ENCODE results near the gene ALOX12B. TPM values are rescaled to one million over a fixed set of nuclear protein-coding genes. Genes with fewer than 3 reads are reported as not detected.

ALOX12B gene
- total and polyA plus RNA-seq, 2 of the 13 experiments (the other 11 are each of a cell fraction or from before 2014, with no cell fraction given): 0.13 TPM; not detected in 1

- TF ChIP-seq SIX1 (CRISPR knock-in tag; IDR thresholded peaks at IDR 0.05; ENCODE audit: borderline replicate concordance): no peak
- no peak for TF ChIP-seq ZBTB40 (IDR thresholded peaks at IDR 0.05)
- TF ChIP-seq ZBTB40 (CRISPR knock-in tag; IDR thresholded peaks at IDR 0.05): no peak
- TF ChIP-seq ATRX (CRISPR knock-in tag; IDR thresholded peaks at IDR 0.05; ENCODE audit: borderline replicate concordance): no peak
- no peak for TF ChIP-seq LBX2 (CRISPR knock-in tag; IDR thresholded peaks at IDR 0.05; ENCODE audit: borderline replicate concordance)
- TF ChIP-seq HIC2 (CRISPR knock-in tag; IDR thresholded peaks at IDR 0.05; ENCODE audit: low read depth): no peak
- TF ChIP-seq RXRB (CRISPR knock-in tag; IDR thresholded peaks at IDR 0.05; ENCODE audit: borderline replicate concordance): no peak
- TF ChIP-seq ZNF18 (CRISPR knock-in tag; IDR thresholded peaks at IDR 0.05; ENCODE audit: insufficient replicate concordance): no peak
- no peak for TF ChIP-seq TFE3 (CRISPR knock-in tag; IDR thresholded peaks at IDR 0.05)
- TF ChIP-seq XRCC5 (optimal IDR thresholded peaks at IDR 0.05; ENCODE audit: low read length): no peak
Observed at GRCh38 chr17:8101721-8102120, 14.2 kb upstream of the ALOX12B start (continued).

Data from HepG2 (cell line).